ENCODE measurements around the gene RNLS. TPM values are rescaled to one million over a fixed set of nuclear protein-coding genes. Genes with fewer than 3 reads are reported as not detected.

RNLS gene
- total RNA-seq, 1 experiment from 2014 or later, result 50.9 TPM

DNA sequence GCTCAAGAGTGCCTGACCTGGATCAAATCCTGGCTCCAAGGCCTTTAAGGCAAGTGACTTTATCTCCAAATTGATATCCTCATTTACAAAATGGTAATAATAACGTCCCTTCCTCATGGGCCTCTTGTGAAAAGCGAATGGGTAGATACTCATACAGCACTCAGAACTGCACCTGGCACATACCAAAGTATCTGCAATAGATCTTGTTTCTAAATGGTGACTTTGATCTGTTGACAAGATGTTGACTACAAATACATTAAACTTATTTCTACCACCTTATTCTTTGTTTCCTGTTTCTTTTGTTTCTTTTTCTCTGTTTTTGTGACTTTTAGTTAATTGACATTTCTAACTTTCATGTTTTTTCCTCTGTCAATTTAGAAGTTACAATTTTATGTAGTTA, 53.0 kb downstream of the RNLS start:
- in situ Hi-C loops (cut with HindIII; ENCODE audit: low pct_unique_long_range_greater_than_20kb, low sequenced_read_pairs), result no loop called here
- no peak for DNase-seq (ENCODE audit: low read depth, low spot score)

DNA sequence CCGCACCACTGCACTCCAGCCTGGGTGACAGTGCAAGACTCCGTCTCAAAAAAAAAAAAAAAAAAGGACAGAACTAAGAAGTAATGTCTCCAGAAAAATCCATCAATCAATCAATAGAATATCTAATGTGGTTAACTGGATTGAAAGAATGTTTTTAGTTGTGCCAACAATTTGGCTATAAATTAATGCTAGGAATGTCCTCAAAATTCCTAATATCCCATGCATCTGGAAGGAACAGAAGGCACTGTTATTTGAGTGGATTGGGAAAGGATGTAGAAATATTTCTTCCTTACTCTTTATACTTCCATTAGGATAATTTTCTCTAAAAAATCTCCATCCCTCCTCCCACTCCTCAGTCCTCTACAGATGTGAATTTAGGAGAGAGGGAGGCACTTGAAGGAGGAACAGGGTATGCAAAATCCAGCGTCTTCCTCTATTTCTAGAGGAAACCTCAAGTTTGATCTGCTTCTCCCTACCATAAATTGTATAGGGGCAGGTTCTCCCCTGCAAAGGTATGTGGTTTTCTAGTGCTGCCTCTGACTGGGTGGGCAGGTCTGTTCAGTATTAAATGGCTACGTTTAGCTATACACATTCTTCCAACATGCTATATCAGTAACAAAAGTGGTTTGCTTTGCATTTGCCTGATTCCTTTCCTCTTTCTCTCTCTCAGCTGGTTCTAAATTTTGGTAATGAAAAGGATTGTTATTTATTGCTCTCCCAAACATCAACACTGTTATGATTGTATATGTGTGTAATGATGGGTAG, 54.1 kb downstream of the RNLS start:
- DNase-seq (ENCODE audit: low read depth, low spot score), result no peak
- in situ Hi-C loops (cut with HindIII; ENCODE audit: low pct_unique_long_range_greater_than_20kb, low sequenced_read_pairs), result no loop called here

DNA sequence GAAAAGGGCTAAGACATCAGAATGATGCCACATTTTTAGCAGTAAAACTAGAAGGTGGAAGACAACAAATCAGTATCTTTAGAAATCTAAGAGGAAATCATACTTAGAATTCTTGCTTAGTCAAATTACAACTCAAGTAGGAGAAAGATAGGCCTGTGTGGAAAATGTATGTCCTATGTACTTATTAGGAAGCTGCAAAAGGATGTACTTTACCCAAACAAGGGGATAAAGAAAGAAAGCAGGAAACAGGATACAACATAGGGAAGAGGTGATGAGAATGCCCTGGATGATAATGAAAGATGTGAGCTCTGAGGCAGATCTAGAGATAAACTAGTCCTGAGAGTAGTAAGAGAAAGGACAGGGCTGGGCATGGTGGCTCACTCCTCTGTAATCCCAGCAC, 54.9 kb downstream of the RNLS start:
- DNase-seq (ENCODE audit: low read depth, low spot score), result no peak
- in situ Hi-C loops (cut with HindIII; ENCODE audit: low pct_unique_long_range_greater_than_20kb, low sequenced_read_pairs), result no loop called here

DNA sequence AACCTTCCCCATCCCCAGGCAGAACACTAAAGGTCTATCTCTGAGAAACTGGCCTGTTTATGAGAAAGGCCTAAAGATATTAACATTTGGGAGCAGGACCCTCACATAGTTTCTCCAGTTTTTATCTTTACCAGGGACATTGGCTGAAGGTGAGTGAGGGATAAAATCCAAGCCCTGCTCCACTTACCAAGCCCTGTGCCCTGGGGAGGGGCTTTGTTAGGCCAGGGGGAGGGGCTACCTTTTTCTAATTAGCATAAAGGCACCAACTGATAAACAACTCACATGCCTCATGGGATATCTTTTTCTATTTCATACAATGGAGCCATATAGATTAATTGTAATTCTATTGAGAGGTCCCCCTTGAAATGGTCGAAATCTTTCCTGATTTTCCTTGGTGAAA, 55.9 kb downstream of the RNLS start:
- in situ Hi-C loops (cut with HindIII; ENCODE audit: low pct_unique_long_range_greater_than_20kb, low sequenced_read_pairs), result no loop called here
- DNase-seq (ENCODE audit: low read depth, low spot score), result no peak

DNA sequence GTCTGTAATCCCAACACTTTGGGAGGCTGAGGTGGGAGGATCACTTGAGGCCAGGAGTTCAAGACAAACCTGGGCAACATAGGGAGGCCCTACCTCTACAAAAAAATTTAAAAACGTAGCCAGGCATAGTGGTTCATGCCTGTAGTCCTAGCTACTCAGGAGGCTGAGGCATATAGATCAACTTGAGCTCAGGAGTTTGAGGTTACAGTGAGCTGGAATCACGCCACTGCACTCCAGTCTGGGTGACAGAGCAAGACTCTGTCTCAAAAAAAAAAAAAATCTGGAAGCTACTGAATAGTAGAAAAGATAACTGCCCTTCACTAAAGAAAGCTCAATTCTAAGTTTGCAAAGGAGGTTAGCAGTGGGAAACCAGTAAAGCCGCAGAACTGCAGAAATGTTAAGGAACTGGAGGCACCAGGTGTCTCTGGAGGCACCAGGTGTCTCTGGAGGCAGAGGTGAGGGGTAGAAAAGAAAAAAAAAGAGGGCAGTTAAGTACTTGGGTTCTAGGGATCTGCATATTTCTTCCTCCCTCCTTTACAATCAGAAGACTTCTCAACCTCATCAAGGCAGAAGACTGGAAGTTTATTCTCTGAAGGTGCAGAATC, 56.5 kb downstream of the RNLS start:
- DNase-seq (ENCODE audit: low read depth, low spot score), result no peak
- in situ Hi-C loops (cut with HindIII; ENCODE audit: low pct_unique_long_range_greater_than_20kb, low sequenced_read_pairs), result no loop called here

DNA sequence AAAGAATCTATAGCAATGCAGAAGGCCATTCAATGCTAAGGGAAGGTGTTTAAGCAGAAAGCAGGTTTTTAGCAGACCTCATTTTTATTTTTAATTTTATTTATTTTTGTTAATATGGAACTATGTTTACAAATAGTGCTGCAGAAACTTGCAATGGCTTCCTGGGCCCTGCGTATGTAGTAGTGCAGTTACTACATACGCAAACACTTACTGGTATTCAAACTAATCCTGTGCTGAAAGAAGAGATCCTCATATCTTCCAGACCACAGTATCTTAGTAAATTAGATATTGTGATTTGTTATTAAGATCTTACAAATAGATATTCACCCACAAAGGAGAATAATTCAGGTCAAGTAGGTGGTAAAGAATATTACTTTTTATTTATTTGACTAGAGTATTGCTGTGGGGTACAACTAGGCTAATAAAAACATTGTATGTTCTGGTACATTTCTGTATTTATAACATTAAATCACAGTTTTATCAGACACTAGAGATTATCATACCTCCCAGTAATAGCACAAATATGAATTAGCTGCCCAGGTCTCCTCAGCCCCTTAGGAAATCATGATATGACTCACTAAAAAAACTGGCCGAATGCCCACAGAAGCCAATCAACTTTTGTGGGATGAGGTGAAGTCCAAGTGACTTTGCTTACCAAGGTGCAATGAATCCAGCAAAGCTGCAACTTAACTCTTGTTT, 57.6 kb downstream of the RNLS start:
- in situ Hi-C loops (cut with HindIII; ENCODE audit: low pct_unique_long_range_greater_than_20kb, low sequenced_read_pairs), result no loop called here
- DNase-seq (ENCODE audit: low read depth, low spot score), result no peak

DNA sequence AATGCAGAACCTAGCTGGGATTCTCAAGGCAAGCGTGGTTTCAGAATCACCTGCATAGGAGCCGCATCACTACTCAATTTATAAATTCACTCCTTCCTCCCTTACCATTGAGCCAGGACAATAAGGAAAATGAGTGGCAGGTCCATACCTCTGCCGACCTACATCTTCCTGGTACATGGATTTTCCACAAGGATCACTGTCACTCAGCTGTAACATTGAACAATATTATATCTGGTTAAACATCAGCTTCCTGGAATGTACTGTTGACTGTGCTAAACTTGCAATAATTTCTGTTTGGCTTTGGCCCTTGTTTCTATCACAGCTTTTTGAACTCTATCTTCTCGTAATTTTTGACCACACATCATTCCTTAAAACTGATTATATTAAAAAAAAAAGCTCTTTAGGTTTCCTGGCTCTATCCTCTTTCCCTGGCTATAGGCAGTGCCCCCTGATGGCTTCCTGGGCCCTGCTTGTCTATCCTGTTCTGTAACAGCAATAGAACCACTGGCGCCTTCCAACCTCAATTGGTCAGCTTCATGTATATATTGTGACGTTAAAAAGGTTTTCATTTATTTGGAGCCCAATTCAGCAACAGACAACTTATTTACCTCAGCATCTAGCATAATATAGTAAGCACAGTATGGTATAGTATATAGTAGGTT, 59.2 kb downstream of the RNLS start:
- in situ Hi-C loops (cut with HindIII; ENCODE audit: low pct_unique_long_range_greater_than_20kb, low sequenced_read_pairs), result no loop called here
- DNase-seq (ENCODE audit: low read depth, low spot score), result no peak

DNA sequence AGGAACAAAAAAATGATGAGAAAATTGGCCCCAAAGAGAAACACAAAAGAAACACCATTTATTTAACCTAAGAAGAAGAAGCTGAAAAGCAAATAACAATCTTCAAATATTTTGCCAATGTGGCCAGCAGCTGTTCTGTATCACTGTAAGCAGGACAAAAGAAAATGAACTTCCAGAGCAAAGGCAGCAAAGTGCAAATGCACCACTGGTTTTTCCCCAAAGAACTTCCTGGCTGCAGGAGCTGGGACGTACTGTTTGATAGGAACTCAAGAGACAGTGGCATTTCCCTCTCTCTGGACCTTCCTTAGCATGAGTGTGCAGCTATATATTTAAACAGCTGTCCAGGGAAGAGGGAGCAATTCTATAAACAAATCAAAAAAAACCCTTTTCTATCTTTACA, 60.4 kb downstream of the RNLS start:
- no peak for DNase-seq (ENCODE audit: low read depth, low spot score)
- in situ Hi-C loops (cut with HindIII; ENCODE audit: low pct_unique_long_range_greater_than_20kb, low sequenced_read_pairs), result no loop called here

DNA sequence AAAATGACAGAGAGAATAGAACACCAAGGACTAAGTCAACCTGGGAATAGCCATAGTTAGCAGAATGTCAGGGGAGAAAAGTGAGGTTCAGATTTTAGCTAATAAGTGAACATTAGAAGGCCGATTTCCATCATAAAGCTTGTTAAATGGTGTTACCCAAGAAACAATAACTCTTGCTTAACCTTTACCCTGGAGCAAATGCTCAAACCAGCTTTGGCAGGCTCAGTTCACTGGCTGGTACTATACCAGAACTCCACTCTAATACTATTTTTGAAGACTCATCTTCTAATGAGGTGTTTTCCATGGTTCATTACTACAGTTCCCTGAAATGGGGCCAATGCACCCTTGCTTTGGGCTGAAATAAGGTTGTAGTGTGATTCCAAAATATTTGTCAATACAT, 61.3 kb downstream of the RNLS start:
- no peak for DNase-seq (ENCODE audit: low read depth, low spot score)
- in situ Hi-C loops (cut with HindIII; ENCODE audit: low pct_unique_long_range_greater_than_20kb, low sequenced_read_pairs), result no loop called here

DNA sequence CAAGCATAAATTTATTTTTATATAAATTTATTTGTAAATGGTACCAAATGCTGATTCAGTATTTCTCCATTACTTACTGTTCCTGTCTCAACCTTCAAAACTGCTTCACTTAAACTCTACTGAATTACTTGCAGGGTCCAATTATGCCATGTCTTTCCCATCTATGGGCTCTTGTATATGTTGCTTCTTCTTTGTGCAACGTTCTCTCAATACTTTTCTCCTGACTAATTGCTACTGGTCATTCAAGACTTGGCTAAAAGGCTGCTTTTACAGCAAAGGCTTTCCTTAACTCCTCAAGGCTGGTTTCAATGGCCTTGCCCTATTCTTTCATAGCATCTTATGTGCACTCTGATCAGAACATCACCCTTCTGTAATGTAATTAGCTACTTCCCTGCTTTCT, 67.9 kb downstream of the RNLS start:
- no peak for DNase-seq (ENCODE audit: low read depth, low spot score)
- in situ Hi-C loops (cut with HindIII; ENCODE audit: low pct_unique_long_range_greater_than_20kb, low sequenced_read_pairs), result no loop called here

DNA sequence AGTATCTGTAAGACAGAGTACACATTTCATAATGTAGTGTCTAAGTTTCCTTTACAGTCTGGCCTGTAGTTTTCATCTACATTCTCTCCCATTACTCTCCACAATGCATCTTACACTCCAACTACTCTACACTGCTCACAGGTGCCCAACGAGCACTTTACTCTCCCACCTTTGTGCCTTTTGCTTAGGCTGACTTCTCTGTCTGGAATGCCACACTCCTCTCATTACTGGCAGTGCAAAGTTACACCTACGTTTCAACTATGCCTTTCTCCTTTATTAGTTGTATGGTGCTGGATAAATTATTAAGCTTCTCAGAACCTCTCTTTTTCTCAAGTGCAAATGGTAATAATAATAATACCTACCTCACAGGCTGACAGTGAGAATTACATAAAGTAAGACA, 70.5 kb downstream of the RNLS start:
- in situ Hi-C loops (cut with HindIII; ENCODE audit: low pct_unique_long_range_greater_than_20kb, low sequenced_read_pairs), result no loop called here

DNA sequence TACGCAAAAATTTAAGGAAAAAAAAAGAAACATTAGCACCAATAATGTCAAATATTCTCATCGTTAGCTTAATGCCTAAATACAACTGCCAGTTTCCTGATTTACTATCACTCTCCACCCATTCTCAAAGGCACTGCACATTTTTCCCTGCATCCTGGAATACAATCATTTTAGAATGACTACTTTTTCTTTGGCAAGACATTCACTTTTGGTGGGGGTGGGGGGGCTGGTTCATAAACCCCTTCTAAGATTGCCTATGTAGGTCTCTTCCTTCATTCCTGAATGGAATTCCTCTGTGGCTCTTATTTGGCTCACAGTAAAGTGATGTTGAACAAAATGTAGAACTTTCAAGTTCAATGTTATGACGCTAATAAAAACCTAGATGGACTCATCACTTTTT, 74.3 kb downstream of the RNLS start:
- in situ Hi-C loops (cut with HindIII; ENCODE audit: low pct_unique_long_range_greater_than_20kb, low sequenced_read_pairs), result no loop called here
- DNase-seq (ENCODE audit: low read depth, low spot score), result no peak

More for the DNA sequence above, 70.5 kb downstream of the RNLS start:
- DNase-seq (ENCODE audit: low read depth, low spot score), result no peak

DNA sequence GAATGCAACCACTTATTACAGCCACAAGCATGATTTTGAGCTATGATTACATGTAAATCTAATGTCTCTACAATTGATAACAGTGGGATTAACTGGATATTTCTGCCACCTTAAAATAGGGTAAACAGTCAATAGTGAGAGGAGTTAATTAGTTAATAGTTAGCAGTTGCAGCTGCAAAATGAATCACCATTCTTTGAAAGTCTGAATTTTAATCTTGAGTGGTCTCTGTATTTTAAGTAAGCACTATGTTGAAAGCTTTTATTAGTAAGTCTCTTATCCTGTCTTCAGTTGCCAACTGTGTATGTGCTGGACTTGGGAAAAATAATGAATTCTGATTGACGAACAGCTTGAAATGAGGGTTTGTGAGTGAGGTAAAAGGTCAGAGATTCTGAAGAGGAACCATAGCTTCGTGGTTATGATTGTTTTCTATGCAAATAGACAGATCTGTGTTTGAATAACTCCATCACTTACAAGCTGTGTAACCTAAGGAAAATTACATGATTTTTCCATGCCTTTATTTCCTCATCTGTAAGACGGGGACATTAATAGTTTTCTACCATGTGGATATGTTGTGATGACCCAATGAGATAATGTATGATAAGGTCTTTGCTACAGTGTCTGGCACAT, 75.2 kb downstream of the RNLS start:
- in situ Hi-C loops (cut with HindIII; ENCODE audit: low pct_unique_long_range_greater_than_20kb, low sequenced_read_pairs), result no loop called here

DNA sequence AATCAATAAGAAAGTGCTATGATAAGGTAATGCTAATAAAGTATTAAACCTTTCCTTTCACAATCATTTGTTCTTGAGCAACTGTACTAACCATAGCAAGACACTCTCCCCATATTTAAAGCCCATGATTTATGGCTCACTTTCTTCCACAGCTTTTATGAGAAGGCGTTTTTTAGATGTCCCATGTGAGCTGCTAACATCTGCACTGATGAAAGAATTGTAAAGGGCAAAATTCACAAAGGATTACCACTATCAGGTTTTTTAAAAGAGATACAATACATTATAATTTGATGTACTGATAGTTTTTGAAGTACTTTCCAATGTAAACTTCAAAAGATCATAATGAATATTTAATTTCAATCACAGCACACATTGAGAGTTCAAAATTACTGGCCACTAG, 75.7 kb downstream of the RNLS start:
- no peak for DNase-seq (ENCODE audit: low read depth, low spot score)
- in situ Hi-C loops (cut with HindIII; ENCODE audit: low pct_unique_long_range_greater_than_20kb, low sequenced_read_pairs), result no loop called here

More for the DNA sequence above, 75.2 kb downstream of the RNLS start:
- DNase-seq (ENCODE audit: low read depth, low spot score), result no peak

DNA sequence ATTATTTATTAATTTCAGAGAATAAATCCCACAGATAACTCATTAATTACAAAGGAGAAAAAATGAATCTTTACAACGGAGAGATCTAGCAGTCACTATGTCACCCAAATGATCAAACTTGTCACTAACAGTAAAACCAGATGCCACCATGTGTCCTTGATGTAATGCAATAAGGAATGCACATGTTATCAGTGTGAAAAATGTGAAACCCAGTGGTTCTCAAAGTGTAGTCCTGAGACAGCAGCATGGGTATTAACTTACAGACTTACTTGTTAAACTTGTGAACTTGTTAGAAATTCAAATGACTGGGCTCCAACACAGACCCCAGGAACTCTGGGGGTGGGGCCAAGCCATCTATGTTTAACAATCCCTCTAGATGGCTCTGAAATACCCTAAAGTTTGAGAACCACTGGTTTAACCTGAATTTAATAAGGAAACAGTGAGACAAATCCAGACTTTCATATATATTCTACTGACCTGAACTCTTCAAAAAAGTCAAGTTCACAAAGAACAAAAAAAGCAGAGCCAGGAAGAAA, 77.4 kb downstream of the RNLS start:
- in situ Hi-C loops (cut with HindIII; ENCODE audit: low pct_unique_long_range_greater_than_20kb, low sequenced_read_pairs), result no loop called here
- no peak for DNase-seq (ENCODE audit: low read depth, low spot score)

DNA sequence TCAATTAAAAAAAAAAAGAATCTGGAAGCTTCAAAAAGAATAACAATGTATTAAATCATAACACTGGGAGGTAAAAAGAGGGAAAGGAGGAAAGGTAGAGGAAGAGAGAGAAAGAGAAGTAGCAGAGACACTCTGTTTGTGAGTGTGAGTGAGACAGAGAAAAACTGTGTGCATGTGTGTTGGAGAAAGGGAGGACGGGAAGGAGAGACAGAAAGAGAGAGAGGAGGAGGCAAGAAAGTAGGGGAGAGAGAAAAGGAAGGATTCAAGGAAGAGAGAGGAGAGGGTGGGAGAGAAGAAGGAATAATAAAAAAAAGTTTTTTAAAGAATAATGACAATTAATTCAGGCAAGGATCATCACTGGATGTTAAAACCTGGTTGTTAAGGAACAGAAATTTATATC, 77.9 kb downstream of the RNLS start:
- no peak for DNase-seq (ENCODE audit: low read depth, low spot score)
- in situ Hi-C loops (cut with HindIII; ENCODE audit: low pct_unique_long_range_greater_than_20kb, low sequenced_read_pairs), result no loop called here

DNA sequence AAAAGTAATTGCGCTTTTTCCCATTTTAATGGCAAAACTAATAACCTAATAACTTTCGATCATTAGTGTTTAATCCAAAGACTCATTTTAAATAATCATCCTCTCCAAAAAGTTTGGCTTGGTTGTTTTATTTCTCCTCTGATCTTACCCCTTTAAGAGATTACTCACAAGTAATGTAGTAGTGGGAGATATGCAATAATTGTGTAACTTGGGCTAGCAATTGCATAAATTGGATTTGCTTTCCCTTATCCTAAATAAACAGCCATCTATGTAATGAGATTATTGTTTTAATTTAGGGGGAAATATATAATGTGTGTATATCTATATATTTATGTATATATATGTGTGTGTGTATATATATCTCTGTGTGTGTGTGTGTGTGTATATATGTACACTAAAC, 82.5 kb downstream of the RNLS start:
- in situ Hi-C loops (cut with HindIII; ENCODE audit: low pct_unique_long_range_greater_than_20kb, low sequenced_read_pairs), result no loop called here
- no peak for DNase-seq (ENCODE audit: low read depth, low spot score)
